Neural progenitor cell (in vitro differentiated cells): Measurements from ENCODE around the gene COL11A2.

Experiments used
- EZH2 ChIP-seq: fragments of 200-600 bp; sonication (generic); IDR thresholded peaks from 2 replicates; pipeline ENCODE4 v1.6.1; 2017; ENCODE audit warnings: antibody characterized with exemption, mild to moderate bottlenecking, moderate library complexity
- EZH2phosphoT487 ChIP-seq: fragments of 200-600 bp; sonication (generic); IDR thresholded peaks from 2 replicates; pipeline ENCODE4 v1.6.1; 2017; ENCODE audit warnings: antibody characterized with exemption
- TF ChIP-seq, protein P1 (sequence below): fragments of 200-600 bp; sonication (generic); IDR thresholded peaks from 2 replicates; pipeline ENCODE4 v1.5.1; 2017; ENCODE audit warnings: antibody characterized with exemption, mild to moderate bottlenecking

DNA sequence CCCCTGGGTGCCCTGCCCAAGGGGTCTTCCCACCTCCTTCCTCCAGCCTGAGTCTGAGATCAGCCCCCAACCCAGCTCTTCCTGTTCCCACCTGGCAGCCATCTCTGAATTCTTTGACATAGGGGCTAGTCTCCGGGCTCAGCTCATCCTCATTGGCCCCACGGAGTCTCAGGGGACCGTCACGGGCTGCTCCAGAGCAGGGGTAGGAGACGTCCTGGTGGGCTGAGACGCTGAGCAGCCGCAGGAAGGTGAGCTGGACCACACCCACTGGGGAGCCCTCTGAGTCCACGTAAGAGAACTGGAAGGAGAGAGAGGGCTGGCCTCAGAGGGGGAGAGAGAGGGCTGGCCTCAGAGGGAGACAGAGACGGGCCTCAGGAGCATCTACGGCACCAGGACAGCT is 28.1 kb downstream of the COL11A2 start:
- TF ChIP-seq, protein P1, sequence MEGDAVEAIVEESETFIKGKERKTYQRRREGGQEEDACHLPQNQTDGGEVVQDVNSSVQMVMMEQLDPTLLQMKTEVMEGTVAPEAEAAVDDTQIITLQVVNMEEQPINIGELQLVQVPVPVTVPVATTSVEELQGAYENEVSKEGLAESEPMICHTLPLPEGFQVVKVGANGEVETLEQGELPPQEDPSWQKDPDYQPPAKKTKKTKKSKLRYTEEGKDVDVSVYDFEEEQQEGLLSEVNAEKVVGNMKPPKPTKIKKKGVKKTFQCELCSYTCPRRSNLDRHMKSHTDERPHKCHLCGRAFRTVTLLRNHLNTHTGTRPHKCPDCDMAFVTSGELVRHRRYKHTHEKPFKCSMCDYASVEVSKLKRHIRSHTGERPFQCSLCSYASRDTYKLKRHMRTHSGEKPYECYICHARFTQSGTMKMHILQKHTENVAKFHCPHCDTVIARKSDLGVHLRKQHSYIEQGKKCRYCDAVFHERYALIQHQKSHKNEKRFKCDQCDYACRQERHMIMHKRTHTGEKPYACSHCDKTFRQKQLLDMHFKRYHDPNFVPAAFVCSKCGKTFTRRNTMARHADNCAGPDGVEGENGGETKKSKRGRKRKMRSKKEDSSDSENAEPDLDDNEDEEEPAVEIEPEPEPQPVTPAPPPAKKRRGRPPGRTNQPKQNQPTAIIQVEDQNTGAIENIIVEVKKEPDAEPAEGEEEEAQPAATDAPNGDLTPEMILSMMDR, result no peak
- TF ChIP-seq EZH2phosphoT487, result no peak
- TF ChIP-seq EZH2, result no peak
